HuH-7 (cell line): Measurements from ENCODE around the gene NRP1.
"Not testable (repeated sequence)": the region's sequence is repeated elsewhere in the genome, so short reads cannot be mapped to it uniquely, and the experiment has no call there.

Experiments used
- DNase-seq: peaks from one replicate; pipeline ENCODE4 v3.0.0; 2011; ENCODE audit warnings: low spot score

The NRP1 gene

GRCh38 chr10:33334153-33334804 lies at the start of gene NRP1:
Gene NRP1 (minus strand): TSS chr10:33334667. CDS start chr10:33334382, 285 bp downstream.
- DNase-seq, result peak; percentile 42

GRCh38 chr10:33384201-33384600 lies 49.7 kb upstream of the NRP1 start:
- DNase-seq, result not testable (repeated sequence)

- DNase-seq, result no peak
These were observed 48.6 kb upstream of the NRP1 start for GRCh38 chr10:33382921-33383713.

- DNase-seq, result peak; percentile 49
These were observed 47.7 kb upstream of the NRP1 start for GRCh38 chr10:33382216-33382600.

GRCh38 chr10:33381451-33382215 lies 47.2 kb upstream of the NRP1 start:
- DNase-seq, result peak; percentile 17

GRCh38 chr10:33377658-33378025 lies 43.2 kb upstream of the NRP1 start:
- DNase-seq, result no peak

GRCh38 chr10:33376976-33377657 lies 42.6 kb upstream of the NRP1 start:
- DNase-seq, result no peak

- no peak for DNase-seq
These were observed 42.0 kb upstream of the NRP1 start for GRCh38 chr10:33376476-33376875.

- no peak for DNase-seq
These were observed 38.8 kb upstream of the NRP1 start for GRCh38 chr10:33373263-33373662.

GRCh38 chr10:33371234-33371633 lies 36.8 kb upstream of the NRP1 start:
- no peak for DNase-seq

- DNase-seq, result no peak
These were observed 36.0 kb upstream of the NRP1 start for GRCh38 chr10:33370434-33370930.

GRCh38 chr10:33368086-33368485 lies 33.6 kb upstream of the NRP1 start:
- no peak for DNase-seq

GRCh38 chr10:33365871-33366411 lies 31.5 kb upstream of the NRP1 start:
- no peak for DNase-seq

GRCh38 chr10:33365301-33365700 lies 30.8 kb upstream of the NRP1 start:
- no peak for DNase-seq

GRCh38 chr10:33363106-33363505 lies 28.6 kb upstream of the NRP1 start:
- DNase-seq, result no peak

- DNase-seq, result no peak
These were observed 23.5 kb upstream of the NRP1 start for GRCh38 chr10:33358016-33358415.

GRCh38 chr10:33355274-33355673 lies 20.8 kb upstream of the NRP1 start:
- DNase-seq, result no peak

GRCh38 chr10:33353853-33354252 lies 19.4 kb upstream of the NRP1 start:
- DNase-seq, result no peak

- DNase-seq, result no peak
These were observed 18.9 kb upstream of the NRP1 start for GRCh38 chr10:33353334-33353733.

- no peak for DNase-seq
These were observed 18.1 kb upstream of the NRP1 start for GRCh38 chr10:33352615-33353014.

- no peak for DNase-seq
These were observed 17.7 kb upstream of the NRP1 start for GRCh38 chr10:33352175-33352574.

GRCh38 chr10:33350041-33350440 lies 15.6 kb upstream of the NRP1 start:
- no peak for DNase-seq
